Measurements from ENCODE around the gene FKBP5.

GRCh38 chr6:35647400-35647799, 41.3 kb downstream of the FKBP5 start:
- TF ChIP-seq ZNF79 (CRISPR knock-in tag; IDR thresholded peaks at IDR 0.05; ENCODE audit: low read depth), result no peak
- no peak for TF ChIP-seq RB1 (IDR thresholded peaks at IDR 0.05; ENCODE audit: low read depth)
- TF ChIP-seq HMG20B (CRISPR knock-in tag; IDR thresholded peaks at IDR 0.05), result no peak
